ENCODE data around the gene ROR2.

DNA sequence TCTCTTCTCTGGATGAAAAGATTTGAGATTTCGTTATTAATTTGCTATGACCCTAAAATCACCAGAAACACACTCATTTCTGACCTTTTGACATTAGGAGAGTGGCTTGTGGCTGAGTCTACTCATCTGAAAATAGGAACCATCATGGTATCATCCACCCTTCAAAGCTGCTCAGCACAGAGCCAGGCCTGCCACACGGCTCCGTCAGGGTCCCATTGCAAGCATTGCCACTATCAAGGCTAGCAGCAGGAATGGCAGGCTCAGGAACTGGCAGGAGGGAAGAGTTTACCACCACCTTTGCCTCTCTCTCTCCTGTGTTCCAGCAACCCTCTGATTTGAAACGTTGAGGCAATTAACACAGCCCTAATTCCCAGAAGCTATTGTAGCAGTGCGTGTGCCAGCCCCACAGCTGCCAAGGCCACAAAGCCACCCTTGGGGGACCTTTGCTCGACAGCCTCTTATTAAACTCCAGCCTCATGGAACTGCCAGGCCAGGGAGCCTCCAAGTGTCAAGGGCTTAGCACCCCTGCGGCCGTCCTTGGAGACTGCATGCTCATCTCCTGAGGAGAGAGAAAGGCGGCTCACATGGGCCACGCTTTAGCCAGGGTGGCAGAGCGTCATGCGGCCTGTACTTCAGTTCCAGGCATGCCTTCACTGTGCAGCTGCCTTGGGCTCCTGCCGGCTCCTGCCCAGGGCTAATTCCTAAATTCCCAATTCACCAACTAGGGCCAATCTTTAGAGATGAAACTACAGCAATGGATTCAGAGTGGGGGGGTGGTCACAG, 145.9 kb downstream of the ROR2 start:
- TF ChIP-seq, protein P1, sequence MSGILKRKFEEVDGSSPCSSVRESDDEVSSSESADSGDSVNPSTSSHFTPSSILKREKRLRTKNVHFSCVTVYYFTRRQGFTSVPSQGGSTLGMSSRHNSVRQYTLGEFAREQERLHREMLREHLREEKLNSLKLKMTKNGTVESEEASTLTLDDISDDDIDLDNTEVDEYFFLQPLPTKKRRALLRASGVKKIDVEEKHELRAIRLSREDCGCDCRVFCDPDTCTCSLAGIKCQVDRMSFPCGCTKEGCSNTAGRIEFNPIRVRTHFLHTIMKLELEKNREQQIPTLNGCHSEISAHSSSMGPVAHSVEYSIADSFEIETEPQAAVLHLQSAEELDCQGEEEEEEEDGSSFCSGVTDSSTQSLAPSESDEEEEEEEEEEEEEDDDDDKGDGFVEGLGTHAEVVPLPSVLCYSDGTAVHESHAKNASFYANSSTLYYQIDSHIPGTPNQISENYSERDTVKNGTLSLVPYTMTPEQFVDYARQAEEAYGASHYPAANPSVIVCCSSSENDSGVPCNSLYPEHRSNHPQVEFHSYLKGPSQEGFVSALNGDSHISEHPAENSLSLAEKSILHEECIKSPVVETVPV (CRISPR knock-in tag; IDR thresholded peaks at IDR 0.05): no peak
- TF ChIP-seq ZFP30 (CRISPR knock-in tag; IDR thresholded peaks at IDR 0.05): no peak
- no peak for TF ChIP-seq ESRRG (CRISPR knock-in tag; IDR thresholded peaks at IDR 0.05)
- no peak for TF ChIP-seq ZFP3 (CRISPR knock-in tag; IDR thresholded peaks at IDR 0.05)
- TF ChIP-seq, protein P2, sequence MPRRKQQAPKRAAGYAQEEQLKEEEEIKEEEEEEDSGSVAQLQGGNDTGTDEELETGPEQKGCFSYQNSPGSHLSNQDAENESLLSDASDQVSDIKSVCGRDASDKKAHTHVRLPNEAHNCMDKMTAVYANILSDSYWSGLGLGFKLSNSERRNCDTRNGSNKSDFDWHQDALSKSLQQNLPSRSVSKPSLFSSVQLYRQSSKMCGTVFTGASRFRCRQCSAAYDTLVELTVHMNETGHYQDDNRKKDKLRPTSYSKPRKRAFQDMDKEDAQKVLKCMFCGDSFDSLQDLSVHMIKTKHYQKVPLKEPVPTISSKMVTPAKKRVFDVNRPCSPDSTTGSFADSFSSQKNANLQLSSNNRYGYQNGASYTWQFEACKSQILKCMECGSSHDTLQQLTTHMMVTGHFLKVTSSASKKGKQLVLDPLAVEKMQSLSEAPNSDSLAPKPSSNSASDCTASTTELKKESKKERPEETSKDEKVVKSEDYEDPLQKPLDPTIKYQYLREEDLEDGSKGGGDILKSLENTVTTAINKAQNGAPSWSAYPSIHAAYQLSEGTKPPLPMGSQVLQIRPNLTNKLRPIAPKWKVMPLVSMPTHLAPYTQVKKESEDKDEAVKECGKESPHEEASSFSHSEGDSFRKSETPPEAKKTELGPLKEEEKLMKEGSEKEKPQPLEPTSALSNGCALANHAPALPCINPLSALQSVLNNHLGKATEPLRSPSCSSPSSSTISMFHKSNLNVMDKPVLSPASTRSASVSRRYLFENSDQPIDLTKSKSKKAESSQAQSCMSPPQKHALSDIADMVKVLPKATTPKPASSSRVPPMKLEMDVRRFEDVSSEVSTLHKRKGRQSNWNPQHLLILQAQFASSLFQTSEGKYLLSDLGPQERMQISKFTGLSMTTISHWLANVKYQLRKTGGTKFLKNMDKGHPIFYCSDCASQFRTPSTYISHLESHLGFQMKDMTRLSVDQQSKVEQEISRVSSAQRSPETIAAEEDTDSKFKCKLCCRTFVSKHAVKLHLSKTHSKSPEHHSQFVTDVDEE (CRISPR knock-in tag; IDR thresholded peaks at IDR 0.05): no peak
- TF ChIP-seq PPARA (CRISPR knock-in tag; IDR thresholded peaks at IDR 0.05; ENCODE audit: borderline replicate concordance): no peak
- no peak for TF ChIP-seq ZC3H10 (CRISPR knock-in tag; IDR thresholded peaks at IDR 0.05)
- TF ChIP-seq BACH2 (CRISPR knock-in tag; IDR thresholded peaks at IDR 0.05; ENCODE audit: borderline replicate concordance): no peak
- TF ChIP-seq, protein P3, sequence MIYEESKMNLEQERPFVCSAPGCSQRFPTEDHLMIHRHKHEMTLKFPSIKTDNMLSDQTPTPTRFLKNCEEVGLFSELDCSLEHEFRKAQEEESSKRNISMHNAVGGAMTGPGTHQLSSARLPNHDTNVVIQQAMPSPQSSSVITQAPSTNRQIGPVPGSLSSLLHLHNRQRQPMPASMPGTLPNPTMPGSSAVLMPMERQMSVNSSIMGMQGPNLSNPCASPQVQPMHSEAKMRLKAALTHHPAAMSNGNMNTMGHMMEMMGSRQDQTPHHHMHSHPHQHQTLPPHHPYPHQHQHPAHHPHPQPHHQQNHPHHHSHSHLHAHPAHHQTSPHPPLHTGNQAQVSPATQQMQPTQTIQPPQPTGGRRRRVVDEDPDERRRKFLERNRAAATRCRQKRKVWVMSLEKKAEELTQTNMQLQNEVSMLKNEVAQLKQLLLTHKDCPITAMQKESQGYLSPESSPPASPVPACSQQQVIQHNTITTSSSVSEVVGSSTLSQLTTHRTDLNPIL (CRISPR knock-in tag; IDR thresholded peaks at IDR 0.05; ENCODE audit: low read depth): no peak

All from SK-N-SH treated with all-trans-retinoic acid at 6 μM for 48 hours (cell line).